GM23248 (cell line): ENCODE results near the gene RETREG1.

ENCODE experiments used
- EZH2 ChIP-seq: fragments of 200-600 bp; sonication (generic); IDR thresholded peaks from 2 replicates; pipeline ENCODE4 v1.6.1; 2018; ENCODE audit warnings: antibody characterized with exemption, mild to moderate bottlenecking; ENCODE audit not compliant: insufficient read depth, poor library complexity, severe bottlenecking
- EZH2phosphoT487 ChIP-seq: fragments of 200-600 bp; sonication (generic); IDR thresholded peaks from 2 replicates; pipeline ENCODE4 v1.6.1; 2018; ENCODE audit warnings: antibody characterized with exemption, moderate library complexity, mild to moderate bottlenecking, low read depth; ENCODE audit not compliant: insufficient read depth

- no peak for TF ChIP-seq EZH2
- TF ChIP-seq EZH2phosphoT487 = no peak
Observed at GRCh38 chr5:16519435-16519834, 97.4 kb downstream of the RETREG1 start.
